CD4-positive, alpha-beta T cell treated with Interleukin-1 beta for 1 hour (primary cell): ENCODE measurements around the gene DMC1.
"Not testable (repeated sequence)": the region's sequence is repeated elsewhere in the genome, so short reads cannot be mapped to it uniquely, and the experiment has no call there.

Experiments used
- DNase-seq, 2 donors: peaks; one replicate each; pipeline ENCODE4 v3.0.0-alpha.2; 2020 to 2022

Gene DMC1

GRCh38 chr22:38497869-38498268 is 72.1 kb downstream of the DMC1 start:
- no peak for DNase-seq

GRCh38 chr22:38494939-38495338 is 75.0 kb downstream of the DMC1 start:
- no peak for DNase-seq

GRCh38 chr22:38494498-38494897 is 75.5 kb downstream of the DMC1 start:
- no peak for DNase-seq

- no peak for DNase-seq
Measured at GRCh38 chr22:38491707-38492348, 78.2 kb downstream of the DMC1 start.

DNA sequence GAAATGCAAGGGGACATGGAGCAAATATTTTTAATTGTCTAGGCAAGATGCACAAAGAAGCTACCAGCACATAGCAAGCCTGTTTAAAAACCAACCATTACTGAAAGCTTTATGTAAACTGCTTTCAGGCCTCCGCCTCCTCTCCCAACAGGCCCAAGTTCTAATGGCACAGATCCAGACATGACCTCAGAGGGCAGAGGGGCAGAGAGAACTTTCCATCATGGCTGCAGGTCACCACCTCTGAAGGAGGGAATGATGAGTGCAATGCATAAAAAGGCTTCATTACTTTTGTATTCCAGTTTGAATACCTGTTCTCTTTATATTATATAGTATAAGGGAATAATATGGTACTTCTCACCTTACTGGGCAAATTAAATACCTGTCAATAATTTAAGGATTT is 79.1 kb downstream of the DMC1 start:
- DNase-seq: no peak

DNA sequence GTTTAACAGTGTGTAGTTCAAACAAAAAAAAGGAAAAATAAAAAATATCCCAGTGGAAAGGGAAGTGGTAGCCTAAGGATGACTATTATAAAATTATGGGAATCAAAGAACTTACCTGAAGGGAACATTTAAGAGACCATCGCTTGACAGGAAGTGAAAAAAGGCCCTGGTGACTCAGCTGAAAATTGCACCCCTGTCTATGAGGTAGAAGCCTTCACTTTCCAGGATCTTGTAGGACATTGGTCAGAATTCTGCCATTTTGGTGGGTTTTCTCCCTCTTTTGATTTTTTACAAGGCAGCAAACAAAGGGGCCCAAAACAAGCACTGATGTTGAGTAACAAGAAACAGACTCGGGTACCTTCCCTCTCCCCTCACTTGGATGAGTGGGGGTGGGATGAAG is 79.5 kb downstream of the DMC1 start:
- no peak for DNase-seq

DNA sequence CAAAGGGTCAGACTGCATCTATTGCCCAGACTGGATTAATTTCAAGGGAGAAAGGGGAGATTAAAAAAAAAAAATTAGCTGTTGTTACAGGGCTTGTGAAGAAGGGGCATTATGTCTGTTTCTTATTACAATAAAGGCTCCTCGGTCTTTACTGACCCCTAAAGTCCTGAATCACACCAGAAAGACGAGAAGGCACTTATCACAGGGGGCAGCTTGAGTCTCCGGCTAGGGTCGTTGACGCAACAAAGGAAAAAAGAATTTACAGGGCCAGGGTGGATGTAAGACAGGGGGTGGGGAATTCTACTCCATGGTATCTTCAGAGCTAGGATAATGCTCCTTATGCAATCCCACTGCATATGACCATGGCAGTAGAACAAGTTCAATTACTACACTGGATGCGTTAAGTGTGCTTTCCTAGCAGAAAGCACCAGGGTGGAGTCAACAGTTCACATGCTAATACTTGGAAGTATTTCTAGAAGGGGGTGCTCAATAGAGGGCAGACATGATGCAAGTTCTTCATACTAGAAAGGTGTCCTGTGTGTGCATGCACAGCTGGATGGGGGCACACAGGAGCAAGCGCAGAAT is 80.3 kb downstream of the DMC1 start:
- DNase-seq: no peak

GRCh38 chr22:38489142-38489541 is 80.8 kb downstream of the DMC1 start:
- no peak for DNase-seq

DNA sequence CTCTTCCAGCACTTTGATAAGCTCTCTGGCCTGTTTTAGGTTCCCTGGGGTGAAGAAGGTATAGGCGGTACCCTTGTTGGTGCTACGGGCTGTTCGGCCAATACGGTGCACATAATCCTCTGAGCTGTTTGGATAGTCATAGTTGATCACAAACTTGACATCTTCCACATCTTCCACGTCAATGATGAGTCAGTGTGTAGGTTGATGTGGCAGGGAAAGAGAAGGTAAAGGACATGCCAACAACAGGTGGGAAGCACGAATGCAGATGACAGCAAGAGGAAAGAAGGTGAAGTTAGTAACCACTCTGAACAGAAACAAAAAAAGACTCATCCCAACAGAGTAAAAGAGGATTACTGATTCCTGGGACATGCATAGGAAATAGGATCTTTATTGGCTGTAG is 82.0 kb downstream of the DMC1 start:
- no peak for DNase-seq

- no peak for DNase-seq
Measured at GRCh38 chr22:38485783-38486182, 84.2 kb downstream of the DMC1 start.

DNA sequence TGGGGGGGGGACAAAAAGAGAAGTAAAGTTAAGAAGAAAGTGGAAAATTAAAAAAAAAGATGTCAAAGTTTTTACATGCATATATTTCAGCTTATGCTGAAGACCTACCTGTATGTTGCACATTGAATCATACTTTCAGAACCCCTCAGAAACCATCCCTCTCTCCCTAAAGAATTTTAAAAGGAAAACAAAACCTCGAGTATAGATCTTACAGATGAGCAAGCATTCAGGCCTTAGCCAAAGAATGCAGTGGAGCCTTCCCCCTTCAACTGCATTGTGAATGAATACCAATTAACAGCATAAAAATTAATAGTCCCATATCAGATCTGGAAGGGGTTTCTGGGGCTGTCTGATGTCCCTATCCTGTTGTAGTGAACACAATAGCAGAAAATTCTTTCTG is 85.7 kb downstream of the DMC1 start:
- DNase-seq: no peak

DNA sequence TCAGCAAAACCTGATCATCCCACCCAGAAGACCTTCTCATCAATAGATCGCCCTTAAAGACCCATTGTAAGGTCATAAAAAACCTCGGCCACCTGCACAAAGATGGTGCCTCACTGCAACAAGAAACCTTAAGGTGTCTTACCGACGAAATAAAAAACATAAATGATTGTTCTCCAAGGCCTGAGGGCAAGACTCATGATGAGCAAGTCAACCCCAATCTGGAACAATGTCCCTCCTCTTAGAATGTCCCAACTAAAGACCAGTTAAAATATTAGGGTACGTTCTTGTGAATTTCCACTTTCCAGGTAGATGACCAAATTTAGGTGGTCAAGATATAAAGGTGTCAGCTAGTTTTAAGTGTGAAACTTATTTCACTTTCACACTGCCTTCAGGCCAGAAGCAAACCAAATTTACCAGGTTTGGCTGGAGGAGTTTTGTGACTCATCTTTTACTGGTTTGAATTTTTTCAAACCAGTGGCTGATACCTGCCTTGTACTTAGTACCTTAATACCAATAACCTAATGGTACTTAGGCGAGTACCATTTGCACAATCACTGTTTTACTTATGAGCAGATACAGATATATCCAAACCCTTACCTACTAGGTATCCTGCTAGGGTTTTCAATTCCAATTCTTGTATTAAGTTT is 87.2 kb downstream of the DMC1 start:
- no peak for DNase-seq

GRCh38 chr22:38481871-38482332 is 88.1 kb downstream of the DMC1 start:
- no peak for DNase-seq

DNA sequence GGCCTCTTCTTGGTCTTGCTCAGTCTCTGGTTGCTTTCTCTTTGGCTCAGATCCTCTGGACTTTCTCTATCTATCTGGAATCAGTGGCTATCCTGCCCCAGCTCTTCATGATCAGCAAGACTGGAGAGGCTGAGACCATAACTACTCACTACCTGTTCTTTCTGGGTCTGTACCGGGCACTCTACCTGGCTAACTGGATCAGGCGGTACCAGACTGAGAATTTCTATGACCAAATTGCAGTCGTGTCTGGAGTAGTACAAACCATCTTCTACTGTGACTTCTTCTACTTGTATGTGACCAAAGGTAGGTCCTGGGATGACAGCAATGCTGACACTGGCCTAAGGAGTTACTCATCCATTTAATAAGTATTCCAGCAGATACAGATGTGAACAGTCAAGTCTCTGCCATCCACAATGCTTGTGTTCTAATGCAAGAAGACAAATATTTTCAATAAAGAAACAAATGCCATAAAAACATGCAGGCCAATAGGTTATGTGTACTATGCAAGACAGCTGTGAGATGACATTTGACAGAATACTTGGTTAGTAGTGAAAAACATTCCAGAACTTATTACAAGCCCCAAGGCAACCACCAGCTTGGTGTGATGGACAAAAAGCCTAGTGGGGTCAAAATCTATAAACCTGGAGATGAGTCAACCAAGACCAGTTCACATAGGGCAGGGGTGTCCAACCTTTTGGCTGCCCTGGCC is 88.7 kb downstream of the DMC1 start:
- no peak for DNase-seq

GRCh38 chr22:38479096-38479837 is 90.7 kb downstream of the DMC1 start:
- DNase-seq: no peak

DNA sequence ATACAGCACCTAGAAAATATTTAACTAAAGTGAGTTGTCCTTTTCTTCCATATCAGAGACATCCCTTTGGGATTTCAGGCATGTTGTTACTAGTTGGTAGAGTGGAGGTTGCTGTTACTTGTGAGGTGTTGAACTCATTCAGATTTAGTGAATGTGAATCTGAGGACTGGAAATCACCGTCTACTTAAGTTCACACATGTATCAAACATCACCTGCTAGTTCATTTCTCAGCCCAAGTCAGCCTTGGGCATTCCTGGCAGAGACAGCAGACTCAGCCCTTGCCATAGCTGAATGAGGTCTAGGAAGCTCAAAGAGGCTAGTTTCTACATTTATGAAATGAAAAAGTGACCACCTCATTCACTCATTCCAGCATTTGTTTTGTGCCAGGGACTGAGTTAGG is 92.4 kb downstream of the DMC1 start:
- no peak for DNase-seq

DNA sequence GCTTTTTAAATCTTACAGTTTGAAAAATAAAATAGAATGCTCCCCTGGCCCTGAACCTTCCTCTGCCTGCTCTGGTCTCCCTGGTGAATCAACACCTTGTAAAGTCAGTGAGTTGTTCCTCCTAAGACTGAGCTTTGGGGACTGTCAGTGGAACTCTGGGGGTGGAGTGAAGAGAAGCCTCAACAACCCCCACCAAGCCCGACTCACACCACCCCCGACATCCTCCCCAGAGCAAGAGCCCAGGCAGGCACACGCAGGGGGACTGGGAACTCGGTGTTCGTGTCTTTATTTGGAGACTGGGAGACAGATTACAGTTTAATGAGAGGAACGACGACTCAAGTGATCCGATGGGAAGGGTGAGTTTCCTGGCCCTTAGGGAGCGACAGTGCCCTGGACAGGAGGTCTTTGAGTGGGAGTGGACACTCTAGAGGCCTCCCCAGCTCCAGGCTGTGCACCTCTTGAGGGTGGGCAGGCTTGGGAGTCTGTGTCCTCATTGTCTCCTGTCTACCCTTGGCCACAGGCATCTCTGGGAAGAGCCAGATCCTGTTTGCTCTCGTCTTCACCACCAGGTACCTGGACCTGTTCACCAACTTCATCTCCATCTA is 95.9 kb downstream of the DMC1 start:
- DNase-seq: no peak

DNA sequence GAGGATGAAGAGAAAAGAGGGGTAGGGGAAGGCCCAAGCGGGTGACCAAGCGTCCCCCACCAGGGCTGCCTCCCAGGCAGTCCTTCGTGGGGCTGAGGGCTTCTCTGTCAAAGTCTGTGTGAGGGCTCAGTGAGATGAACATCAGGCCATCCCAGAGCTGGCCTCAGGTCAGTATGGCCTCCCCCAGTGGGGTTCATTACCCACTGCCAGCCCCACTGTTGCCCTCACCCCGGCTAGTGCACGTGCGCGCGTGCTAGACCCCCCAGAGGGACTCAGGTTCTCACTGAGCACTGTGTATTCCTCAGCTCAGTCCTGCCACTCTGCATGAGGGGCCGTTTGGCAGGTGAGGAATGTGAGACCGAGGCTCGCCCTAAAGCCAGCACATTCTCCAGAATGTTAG is 98.7 kb downstream of the DMC1 start:
- DNase-seq: no peak

DNA sequence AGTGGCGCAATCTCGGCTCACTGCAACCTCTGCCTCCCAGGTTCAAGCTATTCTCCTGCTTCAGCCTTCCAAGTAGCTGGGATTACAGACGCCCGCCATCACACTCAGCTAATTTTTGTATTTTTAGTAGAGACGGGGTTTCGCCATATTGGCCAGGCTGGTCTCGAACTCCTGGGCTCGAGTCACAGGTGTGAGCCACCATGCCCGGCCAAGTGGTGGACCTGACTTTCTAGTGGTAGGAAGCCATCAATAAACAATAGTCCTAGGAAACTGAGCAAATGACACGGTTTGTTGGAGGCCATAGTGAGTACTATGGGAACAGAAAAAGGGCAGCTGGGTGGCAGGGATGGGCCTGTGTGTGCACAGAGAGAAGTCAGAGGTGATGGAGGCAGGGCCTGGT is 99.8 kb downstream of the DMC1 start:
- DNase-seq: not testable (repeated sequence)

DNA sequence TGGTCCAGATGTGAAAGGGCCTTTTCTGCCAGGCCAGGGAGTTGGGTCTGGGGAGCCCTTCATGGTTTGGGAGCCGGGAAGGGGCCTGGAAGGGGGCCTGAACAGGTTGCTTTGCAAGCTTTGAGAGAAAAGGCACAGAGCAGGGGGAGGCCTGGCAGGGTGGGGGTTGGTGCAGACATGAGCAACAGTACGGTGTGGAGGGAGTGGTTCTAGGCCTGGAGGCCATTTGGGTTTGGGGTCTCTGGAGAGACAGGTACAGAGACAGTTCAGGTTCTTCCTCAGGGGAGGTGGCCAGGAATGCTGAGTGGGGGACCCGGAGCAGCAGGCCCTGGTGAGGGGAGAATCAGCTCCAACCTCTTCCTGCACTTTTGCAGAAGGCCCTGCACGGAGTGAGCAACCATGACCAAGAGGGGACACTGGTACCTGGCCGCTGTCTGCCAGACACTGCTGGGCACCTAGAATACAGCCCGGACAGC is 100.6 kb downstream of the DMC1 start:
- no peak for DNase-seq
